Measurements from ENCODE around the gene TNFAIP6.

TNFAIP6 gene

GRCh38 chr2:151367571-151367970 lies 10.2 kb downstream of the TNFAIP6 start:
- Histone ChIP-seq H4K8ac (ENCODE audit: low read depth, low read length) (no peak overlapping the region), H2AK5ac (ENCODE audit: low read length) (no peak overlapping the region), H3K79me2 (ENCODE audit: control insufficient read depth, insufficient read depth, low read length, poor library complexity) (no peaks in the 10 kb centered on the region), H3K4ac (ENCODE audit: low read depth, low read length) (no peak overlapping the region), H3K4me3 (ENCODE audit: low read depth, low read length) (no peak overlapping the region), H3K9ac (ENCODE audit: low read length) (no peak overlapping the region), H3K27me3 (ENCODE audit: insufficient read depth, low read length) (no peaks in the 10 kb centered on the region), H4K91ac (ENCODE audit: low read depth, low read length) (no peak overlapping the region), H3K9me3 (ENCODE audit: insufficient read depth, low read depth, low read length) (no peaks in the 10 kb centered on the region), H2AFZ (ENCODE audit: insufficient read depth, low read length, poor library complexity) (no peak overlapping the region), H2BK120ac (ENCODE audit: insufficient read depth, low read length, poor library complexity) (no peak overlapping the region), H3K18ac (ENCODE audit: low read length) (no peak overlapping the region), H3K14ac (ENCODE audit: low read length) (no peak overlapping the region), H3K4me1 (ENCODE audit: control insufficient read depth in 1 of 2, insufficient read depth in 2 of 2, low read length in 2 of 2) (no peaks in the 10 kb centered on the region), H4K12ac (ENCODE audit: low read depth, low read length) (no peak overlapping the region), H3K79me1 (ENCODE audit: low read length) (no peaks in the 10 kb centered on the region), H2BK5ac (ENCODE audit: low read depth, low read length, poor library complexity) (no peak overlapping the region), H2BK12ac (ENCODE audit: low read length) (no peak overlapping the region), H3K4me2 (ENCODE audit: low read length) (no peak overlapping the region), H3K27ac (ENCODE audit: low read depth, low read length) (no peak overlapping the region), H3K23ac (ENCODE audit: low read length) (no peak overlapping the region), H3K36me3 (ENCODE audit: control insufficient read depth in 1 of 2, insufficient read depth in 2 of 2, low read length in 2 of 2) (no peaks in the 10 kb centered on the region)
- DNase-seq: no peak
- no CpG with 5 or more reads among the region's 2 CpGs for WGBS (ENCODE audit: extremely low coverage, insufficient coverage, insufficient read length)

- H2BK5ac ChIP-seq (ENCODE audit: low read depth, low read length, poor library complexity): no peak overlapping the region
- no peaks in the 10 kb centered on the region for H3K79me2 ChIP-seq (ENCODE audit: control insufficient read depth, insufficient read depth, low read length, poor library complexity)
- H3K79me1 ChIP-seq (ENCODE audit: low read length): no peaks in the 10 kb centered on the region
- no peak overlapping the region for H3K14ac ChIP-seq (ENCODE audit: low read length)
- no peaks in the 10 kb centered on the region for H3K27me3 ChIP-seq (ENCODE audit: insufficient read depth, low read length)
- no peak overlapping the region for H3K9ac ChIP-seq (ENCODE audit: low read length)
- no peak overlapping the region for H3K23ac ChIP-seq (ENCODE audit: low read length)
- H3K27ac ChIP-seq (ENCODE audit: low read depth, low read length): no peak overlapping the region
- WGBS (ENCODE audit: extremely low coverage, insufficient coverage, insufficient read length): no CpG with 5 or more reads among the region's 3 CpGs
- no peak overlapping the region for H4K91ac ChIP-seq (ENCODE audit: low read depth, low read length)
- H4K12ac ChIP-seq (ENCODE audit: low read depth, low read length): no peak overlapping the region
- H4K8ac ChIP-seq (ENCODE audit: low read depth, low read length): no peak overlapping the region
- no peak overlapping the region for H3K18ac ChIP-seq (ENCODE audit: low read length)
- no peaks in the 10 kb centered on the region for H3K4me1 ChIP-seq (ENCODE audit: control insufficient read depth in 1 of 2, insufficient read depth in 2 of 2, low read length in 2 of 2)
- no peak overlapping the region for H2AFZ ChIP-seq (ENCODE audit: insufficient read depth, low read length, poor library complexity)
- no peaks in the 10 kb centered on the region for H3K36me3 ChIP-seq (ENCODE audit: control insufficient read depth in 1 of 2, insufficient read depth in 2 of 2, low read length in 2 of 2)
- H2AK5ac ChIP-seq (ENCODE audit: low read length): no peak overlapping the region
- no peak overlapping the region for H3K4ac ChIP-seq (ENCODE audit: low read depth, low read length)
- H3K4me2 ChIP-seq (ENCODE audit: low read length): no peak overlapping the region
- DNase-seq: no peak
- H2BK120ac ChIP-seq (ENCODE audit: insufficient read depth, low read length, poor library complexity): no peak overlapping the region
- H2BK12ac ChIP-seq (ENCODE audit: low read length): no peak overlapping the region
- H3K4me3 ChIP-seq (ENCODE audit: low read depth, low read length): no peak overlapping the region
- no peaks in the 10 kb centered on the region for H3K9me3 ChIP-seq (ENCODE audit: insufficient read depth, low read depth, low read length)
These were observed 17.0 kb downstream of the TNFAIP6 start for GRCh38 chr2:151374436-151374835.

GRCh38 chr2:151379169-151379568 lies 21.8 kb downstream of the TNFAIP6 start:
- no peaks in the 10 kb centered on the region for H3K27me3 ChIP-seq (ENCODE audit: insufficient read depth, low read length)
- no peak overlapping the region for H2BK12ac ChIP-seq (ENCODE audit: low read length)
- peaks cover 4 to 6% of the 10 kb centered on the region in 2 experiments for H3K4me1 ChIP-seq (ENCODE audit: control insufficient read depth in 1 of 2, insufficient read depth in 2 of 2, low read length in 2 of 2)
- no peak overlapping the region for H3K9ac ChIP-seq (ENCODE audit: low read length)
- no peak overlapping the region for H3K23ac ChIP-seq (ENCODE audit: low read length)
- H2AFZ ChIP-seq (ENCODE audit: insufficient read depth, low read length, poor library complexity): no peak overlapping the region
- no peak overlapping the region for H3K18ac ChIP-seq (ENCODE audit: low read length)
- H2BK5ac ChIP-seq (ENCODE audit: low read depth, low read length, poor library complexity): no peak overlapping the region
- no peak for DNase-seq
- no peak overlapping the region for H4K8ac ChIP-seq (ENCODE audit: low read depth, low read length)
- no peaks in the 10 kb centered on the region for H3K79me2 ChIP-seq (ENCODE audit: control insufficient read depth, insufficient read depth, low read length, poor library complexity)
- WGBS (ENCODE audit: extremely low coverage, insufficient coverage, insufficient read length): no CpG with 5 or more reads among the region's 4 CpGs
- no peaks in the 10 kb centered on the region for H3K9me3 ChIP-seq (ENCODE audit: insufficient read depth, low read depth, low read length)
- peaks cover 2% of the 10 kb centered on the region for H3K79me1 ChIP-seq (ENCODE audit: low read length)
- H2BK120ac ChIP-seq (ENCODE audit: insufficient read depth, low read length, poor library complexity): no peak overlapping the region
- no peak overlapping the region for H4K12ac ChIP-seq (ENCODE audit: low read depth, low read length)
- H3K14ac ChIP-seq (ENCODE audit: low read length): no peak overlapping the region
- H3K4me3 ChIP-seq (ENCODE audit: low read depth, low read length): no peak overlapping the region
- no peak overlapping the region for H2AK5ac ChIP-seq (ENCODE audit: low read length)
- H3K4me2 ChIP-seq (ENCODE audit: low read length): no peak overlapping the region
- H3K36me3 ChIP-seq (ENCODE audit: control insufficient read depth in 1 of 2, insufficient read depth in 2 of 2, low read length in 2 of 2): no peaks in the 10 kb centered on the region
- no peak overlapping the region for H3K27ac ChIP-seq (ENCODE audit: low read depth, low read length)
- no peak overlapping the region for H4K91ac ChIP-seq (ENCODE audit: low read depth, low read length)
- no peak overlapping the region for H3K4ac ChIP-seq (ENCODE audit: low read depth, low read length)

- Histone ChIP-seq H3K4me2 (ENCODE audit: low read length) (no peak overlapping the region), H3K9me3 (ENCODE audit: insufficient read depth, low read depth, low read length) (no peaks in the 10 kb centered on the region), H2BK120ac (ENCODE audit: insufficient read depth, low read length, poor library complexity) (no peak overlapping the region), H2AFZ (ENCODE audit: insufficient read depth, low read length, poor library complexity) (no peak overlapping the region), H2BK5ac (ENCODE audit: low read depth, low read length, poor library complexity) (peak overlapping the region; percentile 36), H3K27me3 (ENCODE audit: insufficient read depth, low read length) (no peaks in the 10 kb centered on the region), H3K79me2 (ENCODE audit: control insufficient read depth, insufficient read depth, low read length, poor library complexity) (no peaks in the 10 kb centered on the region), H3K4me1 (ENCODE audit: control insufficient read depth in 1 of 2, insufficient read depth in 2 of 2, low read length in 2 of 2) (peaks cover 4 to 6% of the 10 kb centered on the region in 2 experiments), H3K4me3 (ENCODE audit: low read depth, low read length) (no peak overlapping the region), H4K91ac (ENCODE audit: low read depth, low read length) (no peak overlapping the region), H3K14ac (ENCODE audit: low read length) (no peak overlapping the region), H3K27ac (ENCODE audit: low read depth, low read length) (no peak overlapping the region), H2AK5ac (ENCODE audit: low read length) (no peak overlapping the region), H3K23ac (ENCODE audit: low read length) (no peak overlapping the region), H4K12ac (ENCODE audit: low read depth, low read length) (no peak overlapping the region), H3K36me3 (ENCODE audit: control insufficient read depth in 1 of 2, insufficient read depth in 2 of 2, low read length in 2 of 2) (no peaks in the 10 kb centered on the region), H3K9ac (ENCODE audit: low read length) (no peak overlapping the region), H3K18ac (ENCODE audit: low read length) (no peak overlapping the region), H3K79me1 (ENCODE audit: low read length) (peaks cover 2% of the 10 kb centered on the region), H4K8ac (ENCODE audit: low read depth, low read length) (no peak overlapping the region), H3K4ac (ENCODE audit: low read depth, low read length) (no peak overlapping the region), H2BK12ac (ENCODE audit: low read length) (no peak overlapping the region)
- no peak for DNase-seq
- no CpG with 5 or more reads among the region's 6 CpGs for WGBS (ENCODE audit: extremely low coverage, insufficient coverage, insufficient read length)
These were observed 23.3 kb downstream of the TNFAIP6 start for GRCh38 chr2:151380580-151381235.

Data from trophoblast cell (in vitro differentiated cells and primary cell).